Panc1 (cell line): ENCODE measurements around the gene MTREX.

Experiments
- TF ChIP-seq, protein P1 (sequence below): fragments of 450-650 bp; IDR thresholded peaks from 2 replicates; pipeline ENCODE4 v1.5.1; 2017; ENCODE audit warnings: mild to moderate bottlenecking
- TF ChIP-seq, protein P2 (sequence below), 2 experiments: IDR thresholded peaks; 2 replicates each; pipeline ENCODE4 v1.6.1; 2011 to 2012; ENCODE audit warnings: low read depth in 2 of 2, control low read depth in 1 of 2, low read length in 1 of 2, mild to moderate bottlenecking in 1 of 2, moderate library complexity in 1 of 2; ENCODE audit not compliant: insufficient read depth in 1 of 2

DNA sequence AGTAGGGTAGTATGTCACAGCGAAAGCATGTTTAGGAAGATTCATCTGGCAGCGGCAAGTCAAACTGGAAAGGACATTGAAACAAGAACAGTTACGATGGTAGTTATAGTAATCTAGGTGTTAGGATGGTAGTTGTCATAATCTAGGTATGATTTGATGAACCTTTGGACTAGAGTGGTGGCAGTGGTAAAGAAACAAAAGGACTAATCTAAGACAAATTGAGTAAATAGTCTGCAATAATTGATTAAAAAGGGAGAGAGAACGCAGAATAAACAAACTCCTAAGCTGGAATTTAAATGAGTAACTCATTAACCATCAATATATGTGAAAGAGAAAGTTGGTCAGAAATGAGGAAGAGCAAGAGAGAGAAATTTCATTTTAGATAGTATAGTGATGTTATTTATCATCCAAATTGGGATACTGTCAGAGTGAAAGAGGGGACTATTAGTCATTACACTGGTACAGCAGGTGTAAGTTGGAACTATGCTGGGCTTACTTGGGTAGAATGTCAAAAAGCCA lies 56.8 kb downstream of the MTREX start:
- TF ChIP-seq, protein P1, sequence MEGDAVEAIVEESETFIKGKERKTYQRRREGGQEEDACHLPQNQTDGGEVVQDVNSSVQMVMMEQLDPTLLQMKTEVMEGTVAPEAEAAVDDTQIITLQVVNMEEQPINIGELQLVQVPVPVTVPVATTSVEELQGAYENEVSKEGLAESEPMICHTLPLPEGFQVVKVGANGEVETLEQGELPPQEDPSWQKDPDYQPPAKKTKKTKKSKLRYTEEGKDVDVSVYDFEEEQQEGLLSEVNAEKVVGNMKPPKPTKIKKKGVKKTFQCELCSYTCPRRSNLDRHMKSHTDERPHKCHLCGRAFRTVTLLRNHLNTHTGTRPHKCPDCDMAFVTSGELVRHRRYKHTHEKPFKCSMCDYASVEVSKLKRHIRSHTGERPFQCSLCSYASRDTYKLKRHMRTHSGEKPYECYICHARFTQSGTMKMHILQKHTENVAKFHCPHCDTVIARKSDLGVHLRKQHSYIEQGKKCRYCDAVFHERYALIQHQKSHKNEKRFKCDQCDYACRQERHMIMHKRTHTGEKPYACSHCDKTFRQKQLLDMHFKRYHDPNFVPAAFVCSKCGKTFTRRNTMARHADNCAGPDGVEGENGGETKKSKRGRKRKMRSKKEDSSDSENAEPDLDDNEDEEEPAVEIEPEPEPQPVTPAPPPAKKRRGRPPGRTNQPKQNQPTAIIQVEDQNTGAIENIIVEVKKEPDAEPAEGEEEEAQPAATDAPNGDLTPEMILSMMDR, result no peak
- TF ChIP-seq, protein P2, sequence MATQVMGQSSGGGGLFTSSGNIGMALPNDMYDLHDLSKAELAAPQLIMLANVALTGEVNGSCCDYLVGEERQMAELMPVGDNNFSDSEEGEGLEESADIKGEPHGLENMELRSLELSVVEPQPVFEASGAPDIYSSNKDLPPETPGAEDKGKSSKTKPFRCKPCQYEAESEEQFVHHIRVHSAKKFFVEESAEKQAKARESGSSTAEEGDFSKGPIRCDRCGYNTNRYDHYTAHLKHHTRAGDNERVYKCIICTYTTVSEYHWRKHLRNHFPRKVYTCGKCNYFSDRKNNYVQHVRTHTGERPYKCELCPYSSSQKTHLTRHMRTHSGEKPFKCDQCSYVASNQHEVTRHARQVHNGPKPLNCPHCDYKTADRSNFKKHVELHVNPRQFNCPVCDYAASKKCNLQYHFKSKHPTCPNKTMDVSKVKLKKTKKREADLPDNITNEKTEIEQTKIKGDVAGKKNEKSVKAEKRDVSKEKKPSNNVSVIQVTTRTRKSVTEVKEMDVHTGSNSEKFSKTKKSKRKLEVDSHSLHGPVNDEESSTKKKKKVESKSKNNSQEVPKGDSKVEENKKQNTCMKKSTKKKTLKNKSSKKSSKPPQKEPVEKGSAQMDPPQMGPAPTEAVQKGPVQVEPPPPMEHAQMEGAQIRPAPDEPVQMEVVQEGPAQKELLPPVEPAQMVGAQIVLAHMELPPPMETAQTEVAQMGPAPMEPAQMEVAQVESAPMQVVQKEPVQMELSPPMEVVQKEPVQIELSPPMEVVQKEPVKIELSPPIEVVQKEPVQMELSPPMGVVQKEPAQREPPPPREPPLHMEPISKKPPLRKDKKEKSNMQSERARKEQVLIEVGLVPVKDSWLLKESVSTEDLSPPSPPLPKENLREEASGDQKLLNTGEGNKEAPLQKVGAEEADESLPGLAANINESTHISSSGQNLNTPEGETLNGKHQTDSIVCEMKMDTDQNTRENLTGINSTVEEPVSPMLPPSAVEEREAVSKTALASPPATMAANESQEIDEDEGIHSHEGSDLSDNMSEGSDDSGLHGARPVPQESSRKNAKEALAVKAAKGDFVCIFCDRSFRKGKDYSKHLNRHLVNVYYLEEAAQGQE (IDR thresholded peaks at IDR 0.05; ENCODE audit: insufficient read depth in 1 of 2, low read depth in 2 of 2, low read length in 1 of 2), result no peak
